Upper lobe of left lung (tissue), 4 donors: ENCODE data around the gene SEC11A.

Experiments
- CTCF ChIP-seq, 6 experiments: fragments of 450-650 bp in 4 of 6; fragments of 200-600 bp in 2 of 6; sonication (generic) in 2 of 6; IDR thresholded peaks; one replicate each; pipeline ENCODE4 v1.5.1; 2016 to 2019; ENCODE audit warnings: antibody characterized with exemption in 6 of 6
- EP300 ChIP-seq, 4 donors: sonication (generic); formaldehyde crosslinking; IDR thresholded peaks; one replicate each; pipeline ENCODE4 v1.5.1; 2017; ENCODE audit warnings: antibody characterized with exemption in 4 of 4, control low read depth in 2 of 4
- POLR2A ChIP-seq, 4 donors: fragments of 450-650 bp; IDR thresholded peaks; one replicate each; pipeline ENCODE4 v1.5.1; 2016 to 2017; ENCODE audit warnings: antibody characterized with exemption in 4 of 4, mild to moderate bottlenecking in 2 of 4
- POLR2AphosphoS5 ChIP-seq, 2 donors: sonication (generic); formaldehyde crosslinking; IDR thresholded peaks; one replicate each; pipeline ENCODE4 v1.5.1; 2017; ENCODE audit warnings: antibody characterized with exemption in 2 of 2

GRCh38 chr15:84696757-84697156 is 19.2 kb downstream of the SEC11A start:
- TF ChIP-seq CTCF (IDR thresholded peaks at IDR 0.05) (no peak), POLR2AphosphoS5 (IDR thresholded peaks at IDR 0.05) (no peak), POLR2A (IDR thresholded peaks at IDR 0.05) (no peak), EP300 (IDR thresholded peaks at IDR 0.05) (no peak)
